ENCODE measurements around the gene BMI1.

GRCh38 chr10:22363305-22363704 is 42.4 kb downstream of the BMI1 start:
- TF ChIP-seq EZH2 (optimal IDR thresholded peaks at IDR 0.05; ENCODE audit: low read depth, low read length) (no peak), CTCF (IDR thresholded peaks at IDR 0.05; ENCODE audit: low read length) (no peak), EZH2phosphoT487 (IDR thresholded peaks at IDR 0.05; ENCODE audit: low read length) (no peak)

Measured in MM.1S (cell line).